ENCODE results near the gene ITGA5. TPM values are rescaled to one million over a fixed set of nuclear protein-coding genes. Genes with fewer than 3 reads are reported as not detected.

Gene ITGA5
- total RNA-seq, 1 donor from 2014 or later = 317 TPM

DNA sequence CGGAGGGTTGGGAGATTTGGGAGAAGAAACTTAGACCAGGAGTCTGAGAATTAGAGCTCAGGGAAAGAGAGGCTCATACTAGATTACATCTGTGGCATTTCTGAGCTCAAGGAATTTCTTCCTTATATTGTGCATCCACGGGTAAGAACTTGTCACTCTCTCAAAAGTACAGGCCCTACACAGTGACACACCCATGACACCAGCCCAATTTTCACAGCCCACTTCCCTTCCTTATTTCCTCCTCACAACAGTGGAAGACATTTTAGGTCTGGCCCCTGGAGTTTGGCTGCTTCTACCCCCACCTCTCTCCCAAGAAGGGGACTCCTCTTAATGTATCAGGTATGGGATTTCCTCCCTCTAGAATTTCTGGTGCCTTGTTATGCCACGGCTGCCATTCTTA, 25.3 kb downstream of the ITGA5 start:
- Mint-ChIP-seq H3K9me3 (ENCODE audit: unreplicated experiment) (no peaks in the 10 kb centered on the region), H3K27ac (ENCODE audit: unreplicated experiment) (peak overlapping the region; percentile 47), H3K36me3 (ENCODE audit: low read depth, unreplicated experiment) (peaks cover 32% of the 10 kb centered on the region), H3K4me1 (ENCODE audit: low read depth, unreplicated experiment) (peaks cover 20% of the 10 kb centered on the region), H3K27me3 (ENCODE audit: low read depth, unreplicated experiment) (no peaks in the 10 kb centered on the region), H3K4me3 (ENCODE audit: unreplicated experiment) (peak overlapping the region; percentile 62)
- DNase-seq (ENCODE audit: low read depth) (no peak), FAIRE-seq (no peak)
- no peak overlapping the region for H2AFZ ChIP-seq (ENCODE audit: low read depth, low read length)
- H3K4me1 ChIP-seq (ENCODE audit: insufficient read depth, low read length) = no peaks in the 10 kb centered on the region
- no peak for TF ChIP-seq EZH2 (IDR thresholded peaks at IDR 0.05; ENCODE audit: insufficient read depth, low read length)
- TF ChIP-seq, protein P1, sequence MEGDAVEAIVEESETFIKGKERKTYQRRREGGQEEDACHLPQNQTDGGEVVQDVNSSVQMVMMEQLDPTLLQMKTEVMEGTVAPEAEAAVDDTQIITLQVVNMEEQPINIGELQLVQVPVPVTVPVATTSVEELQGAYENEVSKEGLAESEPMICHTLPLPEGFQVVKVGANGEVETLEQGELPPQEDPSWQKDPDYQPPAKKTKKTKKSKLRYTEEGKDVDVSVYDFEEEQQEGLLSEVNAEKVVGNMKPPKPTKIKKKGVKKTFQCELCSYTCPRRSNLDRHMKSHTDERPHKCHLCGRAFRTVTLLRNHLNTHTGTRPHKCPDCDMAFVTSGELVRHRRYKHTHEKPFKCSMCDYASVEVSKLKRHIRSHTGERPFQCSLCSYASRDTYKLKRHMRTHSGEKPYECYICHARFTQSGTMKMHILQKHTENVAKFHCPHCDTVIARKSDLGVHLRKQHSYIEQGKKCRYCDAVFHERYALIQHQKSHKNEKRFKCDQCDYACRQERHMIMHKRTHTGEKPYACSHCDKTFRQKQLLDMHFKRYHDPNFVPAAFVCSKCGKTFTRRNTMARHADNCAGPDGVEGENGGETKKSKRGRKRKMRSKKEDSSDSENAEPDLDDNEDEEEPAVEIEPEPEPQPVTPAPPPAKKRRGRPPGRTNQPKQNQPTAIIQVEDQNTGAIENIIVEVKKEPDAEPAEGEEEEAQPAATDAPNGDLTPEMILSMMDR (IDR thresholded peaks at IDR 0.05; ENCODE audit: insufficient read depth, low read depth, low read length) = no peak
- no peak overlapping the region for H3K27ac ChIP-seq (ENCODE audit: low read depth, low read length)
- H3K79me2 ChIP-seq (ENCODE audit: insufficient read depth, low read length) = peaks cover 2% of the 10 kb centered on the region
- H4K20me1 ChIP-seq (ENCODE audit: insufficient read depth, low read length) = peaks cover 42% of the 10 kb centered on the region
- H3K36me3 ChIP-seq (ENCODE audit: insufficient read depth, low read length) = peaks cover 38% of the 10 kb centered on the region
- H3K9me3 ChIP-seq (ENCODE audit: insufficient read depth, low read depth, low read length) = no peaks in the 10 kb centered on the region
- H3K4me2 ChIP-seq (ENCODE audit: low read length) = no peak overlapping the region
- H3K4me3 ChIP-seq (ENCODE audit: insufficient read depth, low read depth, low read length) = no peak overlapping the region
- H3K27me3 ChIP-seq (ENCODE audit: insufficient read depth, low read length) = no peaks in the 10 kb centered on the region
- H3K9ac ChIP-seq (ENCODE audit: low read length) = no peak overlapping the region

DNA sequence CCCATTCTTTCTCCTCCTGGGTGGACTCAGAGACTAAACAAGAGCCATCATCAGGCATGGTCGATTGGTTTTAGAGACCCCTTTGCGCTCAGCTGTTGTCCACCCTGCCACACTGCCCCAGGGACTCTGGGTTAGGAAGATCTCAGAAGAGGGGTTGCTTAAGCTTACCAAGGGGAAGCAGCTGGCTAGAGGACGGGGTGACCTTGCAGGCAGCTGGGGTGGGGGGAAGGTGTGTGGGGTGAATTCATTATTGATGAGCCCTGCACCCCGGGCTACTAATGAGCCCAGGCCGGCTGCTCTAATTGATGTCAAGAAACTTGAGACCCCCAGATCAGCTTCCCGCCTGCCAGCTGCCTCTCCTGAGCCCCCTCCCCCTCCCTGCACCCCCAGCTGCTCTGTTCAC, 25.9 kb downstream of the ITGA5 start:
- Mint-ChIP-seq H3K9me3 (ENCODE audit: unreplicated experiment) (no peaks in the 10 kb centered on the region), H3K4me1 (ENCODE audit: low read depth, unreplicated experiment) (peaks cover 24% of the 10 kb centered on the region), H3K27ac (ENCODE audit: unreplicated experiment) (peak overlapping the region; percentile 12), H3K4me3 (ENCODE audit: unreplicated experiment) (no peak overlapping the region), H3K36me3 (ENCODE audit: low read depth, unreplicated experiment) (peaks cover 28% of the 10 kb centered on the region), H3K27me3 (ENCODE audit: low read depth, unreplicated experiment) (no peaks in the 10 kb centered on the region)
- Histone ChIP-seq H3K79me2 (ENCODE audit: insufficient read depth, low read length) (peaks cover under 1% of the 10 kb centered on the region), H3K4me1 (ENCODE audit: insufficient read depth, low read length) (no peaks in the 10 kb centered on the region), H3K4me3 (ENCODE audit: insufficient read depth, low read depth, low read length) (no peak overlapping the region), H3K9ac (ENCODE audit: low read length) (no peak overlapping the region), H4K20me1 (ENCODE audit: insufficient read depth, low read length) (peaks cover 37% of the 10 kb centered on the region), H3K36me3 (ENCODE audit: insufficient read depth, low read length) (peaks cover 33% of the 10 kb centered on the region), H3K9me3 (ENCODE audit: insufficient read depth, low read depth, low read length) (no peaks in the 10 kb centered on the region), H3K27me3 (ENCODE audit: insufficient read depth, low read length) (no peaks in the 10 kb centered on the region), H3K4me2 (ENCODE audit: low read length) (no peak overlapping the region), H2AFZ (ENCODE audit: low read depth, low read length) (no peak overlapping the region), H3K27ac (ENCODE audit: low read depth, low read length) (no peak overlapping the region)
- TF ChIP-seq EZH2 (IDR thresholded peaks at IDR 0.05; ENCODE audit: insufficient read depth, low read length) = no peak
- TF ChIP-seq, protein P1 (IDR thresholded peaks at IDR 0.05; ENCODE audit: insufficient read depth, low read depth, low read length) = no peak
- DNase-seq (ENCODE audit: low read depth) (no peak), FAIRE-seq (no peak)

DNA sequence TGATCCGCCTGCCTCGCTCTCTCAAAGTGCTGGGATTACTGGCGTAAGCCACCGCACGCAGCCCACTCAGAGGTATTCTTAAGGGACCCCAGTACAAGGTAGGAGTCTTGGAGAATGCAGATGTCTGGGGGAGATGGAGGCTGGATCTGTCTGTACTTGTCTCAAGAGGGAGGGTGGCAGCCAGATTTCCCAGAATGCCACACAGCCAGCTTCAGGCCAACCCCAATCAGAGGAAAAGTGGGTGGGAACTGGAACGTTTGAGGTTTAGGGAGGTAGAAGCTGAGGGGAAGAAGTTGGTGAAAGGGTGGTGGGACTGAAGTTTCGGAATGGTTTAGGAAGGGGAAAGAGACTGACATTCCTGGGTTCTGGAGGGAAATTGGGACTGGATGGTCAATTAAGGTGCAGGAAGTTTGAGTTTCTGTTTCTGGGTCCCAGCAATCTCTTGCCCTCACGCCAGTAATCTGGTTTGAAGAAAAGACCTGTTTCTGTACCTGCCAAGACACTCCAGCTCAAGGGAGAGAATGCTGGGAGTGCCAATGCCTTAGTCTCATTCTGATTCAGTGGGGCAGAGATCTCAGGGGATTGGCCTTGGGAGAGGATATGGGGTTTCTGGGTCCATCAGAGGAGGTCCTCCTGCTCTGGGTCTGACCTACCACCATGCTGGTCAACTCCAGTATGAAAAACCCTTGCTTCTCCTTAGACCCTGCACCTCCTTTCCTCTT, 26.4 kb downstream of the ITGA5 start:
- Mint-ChIP-seq H3K4me1 (ENCODE audit: low read depth, unreplicated experiment) (peaks cover 25% of the 10 kb centered on the region), H3K36me3 (ENCODE audit: low read depth, unreplicated experiment) (peaks cover 25% of the 10 kb centered on the region), H3K27ac (ENCODE audit: unreplicated experiment) (peak overlapping the region; percentile 26), H3K27me3 (ENCODE audit: low read depth, unreplicated experiment) (no peaks in the 10 kb centered on the region), H3K9me3 (ENCODE audit: unreplicated experiment) (no peaks in the 10 kb centered on the region), H3K4me3 (ENCODE audit: unreplicated experiment) (peak overlapping the region; percentile 82)
- H3K4me3 ChIP-seq (ENCODE audit: insufficient read depth, low read depth, low read length) = no peak overlapping the region
- peaks cover 27% of the 10 kb centered on the region for H3K36me3 ChIP-seq (ENCODE audit: insufficient read depth, low read length)
- FAIRE-seq (no peak), DNase-seq (ENCODE audit: low read depth) (no peak)
- H3K4me1 ChIP-seq (ENCODE audit: insufficient read depth, low read length) = no peaks in the 10 kb centered on the region
- H3K4me2 ChIP-seq (ENCODE audit: low read length) = no peak overlapping the region
- H3K27ac ChIP-seq (ENCODE audit: low read depth, low read length) = no peak overlapping the region
- H3K27me3 ChIP-seq (ENCODE audit: insufficient read depth, low read length) = no peaks in the 10 kb centered on the region
- TF ChIP-seq EZH2 (IDR thresholded peaks at IDR 0.05; ENCODE audit: insufficient read depth, low read length) = no peak
- TF ChIP-seq, protein P1 (IDR thresholded peaks at IDR 0.05; ENCODE audit: insufficient read depth, low read depth, low read length) = no peak
- H3K79me2 ChIP-seq (ENCODE audit: insufficient read depth, low read length) = no peaks in the 10 kb centered on the region
- no peaks in the 10 kb centered on the region for H3K9me3 ChIP-seq (ENCODE audit: insufficient read depth, low read depth, low read length)
- H3K9ac ChIP-seq (ENCODE audit: low read length) = no peak overlapping the region
- H4K20me1 ChIP-seq (ENCODE audit: insufficient read depth, low read length) = peaks cover 31% of the 10 kb centered on the region
- no peak overlapping the region for H2AFZ ChIP-seq (ENCODE audit: low read depth, low read length)
